K562 (cell line): Measurements from ENCODE around the gene MIB2. TPM values are rescaled to one million over a fixed set of nuclear protein-coding genes. Genes with fewer than 3 reads are reported as not detected.

ENCODE experiments used
- CBX3 ChIP-seq, 2 experiments: IDR thresholded peaks; 1 replicate in 1 of 2; 2 replicates in 1 of 2; pipeline ENCODE4 v1.6.1; 2012; ENCODE audit warnings: inconsistent platforms in 2 of 2, low read length in 2 of 2, borderline replicate concordance in 1 of 2, control low read depth in 1 of 2
- ELF2 ChIP-seq: fragments of 250-450 bp; sonication (Bioruptor Pico); IDR thresholded peaks from 2 replicates; pipeline ENCODE4 v1.5.0; 2021; ENCODE audit warnings: mild to moderate bottlenecking
- LCOR ChIP-seq: sonication (generic); formaldehyde crosslinking; IDR thresholded peaks from 2 replicates; pipeline ENCODE4 v1.8.0; 2022; ENCODE audit warnings: mild to moderate bottlenecking, missing genetic modification reagents
- NR2C1 ChIP-seq, 2 experiments: fragments of 450-650 bp; IDR thresholded peaks; 2 replicates each; pipeline ENCODE4 v1.6.1; 2017; ENCODE audit warnings: mild to moderate bottlenecking in 2 of 2, antibody characterized with exemption in 1 of 2, inconsistent platforms in 1 of 2, missing compliant biosample characterization in 1 of 2, missing genetic modification characterization in 1 of 2
- ZBED1 ChIP-seq: IDR thresholded peaks from 2 replicates; pipeline ENCODE4 v1.6.1; 2014
- ZNF316 ChIP-seq: fragments of 450-650 bp; IDR thresholded peaks from 2 replicates; pipeline ENCODE4 v1.6.1; 2016
- polyA plus RNA-seq, 8 experiments: library from polyadenylated mRNA; depleted of rRNA in 4 of 8; stranded (reverse) in 5 of 8; unstranded in 3 of 8; fragments of >200 nt; fragmentation: Nextera tagmentation in 2 of 8; fragmentation: Illumina TruSeq in 1 of 8; extraction: Ambion mirVana in 2 of 8; extraction: Trizol in 1 of 8; gene quantifications; 2 replicates each; pipeline versions ENCODE4 v1.2.1 to v1.2.3, GENCODE V29; 2011 to 2014; ENCODE audit warnings: inconsistent platforms in 1 of 8, missing spikeins in 1 of 8
- total RNA-seq, 7 experiments: library from RNA; depleted of rRNA in 6 of 7; stranded (reverse); fragments of >200 nt in 6 of 7; fragmentation: Illumina TruSeq in 2 of 7; extraction: Trizol in 2 of 7; gene quantifications; 2 replicates each; pipeline versions ENCODE4 v1.2.1 to v1.2.3, GENCODE V29; 2011 to 2021; ENCODE audit warnings: low replicate concordance in 1 of 7
- TF ChIP-seq, protein P1 (sequence below), 2 experiments: fragments of 200-800 bp in 1 of 2; sonication (Bioruptor generic) in 1 of 2; sonication (generic) in 1 of 2; formaldehyde crosslinking in 1 of 2; IDR thresholded peaks in 1 of 2; conservative IDR thresholded peaks in 1 of 2; 2 replicates each; pipeline versions ENCODE4 v1.5.0 to v1.6.1; 2016 to 2020; ENCODE audit warnings: missing compliant biosample characterization in 1 of 2, missing genetic modification characterization in 1 of 2, missing genetic modification reagents in 1 of 2
- TF ChIP-seq, protein P2 (sequence below): fragments of 450-650 bp; IDR thresholded peaks from 2 replicates; pipeline ENCODE4 v1.6.1; 2016; ENCODE audit warnings: mild to moderate bottlenecking, moderate library complexity
- TF ChIP-seq, protein P3 (sequence below), 2 experiments: fragments of 450-650 bp; IDR thresholded peaks; 2 replicates each; pipeline ENCODE4 v1.6.1; 2016

The MIB2 gene
- total and polyA plus RNA-seq, 9 of the 15 experiments (the other 6 are each of a cell fraction or from before 2014, with no cell fraction given) = 0.04 to 17.0 (median 4.9) TPM; not detected in 1

DNA sequence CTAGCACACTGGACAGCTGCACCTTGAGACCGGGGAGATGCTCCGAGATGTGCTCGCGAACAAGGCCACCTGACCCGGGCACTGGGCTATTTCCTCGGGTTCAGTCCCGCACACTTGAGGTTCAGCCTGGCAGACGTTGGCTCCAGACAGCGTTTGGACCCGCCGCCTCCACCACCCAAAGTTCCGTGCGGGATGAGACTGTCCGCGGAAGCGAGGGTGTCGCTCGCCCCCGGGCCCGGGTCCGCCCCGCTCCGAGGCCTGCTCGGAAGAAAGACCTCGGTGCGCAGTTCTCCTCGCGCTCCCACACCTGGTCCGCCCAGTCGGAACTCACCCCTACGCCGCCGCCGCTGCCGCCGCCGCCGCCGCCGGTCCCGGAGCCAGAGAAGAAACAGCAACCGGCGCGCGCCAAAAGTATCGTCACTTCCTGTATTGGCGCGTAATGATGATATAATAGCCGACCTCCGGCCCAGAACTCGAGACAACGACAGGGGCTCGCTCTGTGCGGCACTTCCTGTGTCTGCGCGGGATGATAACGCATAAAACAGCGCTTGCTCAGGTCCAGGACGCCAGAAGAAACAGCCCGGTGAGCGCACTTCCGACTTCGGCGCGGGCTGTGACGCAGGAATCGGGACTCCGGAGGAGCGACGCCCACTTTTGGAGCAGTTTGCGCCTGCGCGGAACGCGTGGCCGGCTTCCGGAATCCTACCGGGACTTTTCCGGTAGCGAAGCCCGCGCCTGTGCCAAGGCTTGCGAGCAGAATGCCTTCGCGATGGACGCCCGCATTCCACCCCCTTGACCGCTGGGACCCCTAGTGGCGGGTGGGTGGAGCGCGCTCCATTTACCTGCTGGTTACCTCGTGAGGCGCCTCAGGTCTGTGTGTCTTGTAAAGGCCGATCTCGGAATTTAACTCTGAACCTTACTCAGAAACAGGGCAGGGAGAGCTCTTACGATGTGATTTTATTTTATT is 43.6 kb downstream of the MIB2 start, which contains the start of gene CDK11B (continued):
- TF ChIP-seq, protein P1, sequence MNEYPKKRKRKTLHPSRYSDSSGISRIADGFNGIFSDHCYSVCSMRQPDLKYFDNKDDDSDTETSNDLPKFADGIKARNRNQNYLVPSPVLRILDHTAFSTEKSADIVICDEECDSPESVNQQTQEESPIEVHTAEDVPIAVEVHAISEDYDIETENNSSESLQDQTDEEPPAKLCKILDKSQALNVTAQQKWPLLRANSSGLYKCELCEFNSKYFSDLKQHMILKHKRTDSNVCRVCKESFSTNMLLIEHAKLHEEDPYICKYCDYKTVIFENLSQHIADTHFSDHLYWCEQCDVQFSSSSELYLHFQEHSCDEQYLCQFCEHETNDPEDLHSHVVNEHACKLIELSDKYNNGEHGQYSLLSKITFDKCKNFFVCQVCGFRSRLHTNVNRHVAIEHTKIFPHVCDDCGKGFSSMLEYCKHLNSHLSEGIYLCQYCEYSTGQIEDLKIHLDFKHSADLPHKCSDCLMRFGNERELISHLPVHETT (CRISPR knock-in tag; conservative IDR thresholded peaks at IDR 0.05 in 1 of 2, IDR thresholded peaks at IDR 0.05 in 1 of 2) = peak in 1 of 2 experiments; percentile 99; a peak in 2 of 4 replicates
- peak; percentile 88 for TF ChIP-seq NR2C1 (IDR thresholded peaks at IDR 0.05)
- TF ChIP-seq NR2C1 (tag; IDR thresholded peaks at IDR 0.05) = peak; percentile 94
- TF ChIP-seq, protein P2, sequence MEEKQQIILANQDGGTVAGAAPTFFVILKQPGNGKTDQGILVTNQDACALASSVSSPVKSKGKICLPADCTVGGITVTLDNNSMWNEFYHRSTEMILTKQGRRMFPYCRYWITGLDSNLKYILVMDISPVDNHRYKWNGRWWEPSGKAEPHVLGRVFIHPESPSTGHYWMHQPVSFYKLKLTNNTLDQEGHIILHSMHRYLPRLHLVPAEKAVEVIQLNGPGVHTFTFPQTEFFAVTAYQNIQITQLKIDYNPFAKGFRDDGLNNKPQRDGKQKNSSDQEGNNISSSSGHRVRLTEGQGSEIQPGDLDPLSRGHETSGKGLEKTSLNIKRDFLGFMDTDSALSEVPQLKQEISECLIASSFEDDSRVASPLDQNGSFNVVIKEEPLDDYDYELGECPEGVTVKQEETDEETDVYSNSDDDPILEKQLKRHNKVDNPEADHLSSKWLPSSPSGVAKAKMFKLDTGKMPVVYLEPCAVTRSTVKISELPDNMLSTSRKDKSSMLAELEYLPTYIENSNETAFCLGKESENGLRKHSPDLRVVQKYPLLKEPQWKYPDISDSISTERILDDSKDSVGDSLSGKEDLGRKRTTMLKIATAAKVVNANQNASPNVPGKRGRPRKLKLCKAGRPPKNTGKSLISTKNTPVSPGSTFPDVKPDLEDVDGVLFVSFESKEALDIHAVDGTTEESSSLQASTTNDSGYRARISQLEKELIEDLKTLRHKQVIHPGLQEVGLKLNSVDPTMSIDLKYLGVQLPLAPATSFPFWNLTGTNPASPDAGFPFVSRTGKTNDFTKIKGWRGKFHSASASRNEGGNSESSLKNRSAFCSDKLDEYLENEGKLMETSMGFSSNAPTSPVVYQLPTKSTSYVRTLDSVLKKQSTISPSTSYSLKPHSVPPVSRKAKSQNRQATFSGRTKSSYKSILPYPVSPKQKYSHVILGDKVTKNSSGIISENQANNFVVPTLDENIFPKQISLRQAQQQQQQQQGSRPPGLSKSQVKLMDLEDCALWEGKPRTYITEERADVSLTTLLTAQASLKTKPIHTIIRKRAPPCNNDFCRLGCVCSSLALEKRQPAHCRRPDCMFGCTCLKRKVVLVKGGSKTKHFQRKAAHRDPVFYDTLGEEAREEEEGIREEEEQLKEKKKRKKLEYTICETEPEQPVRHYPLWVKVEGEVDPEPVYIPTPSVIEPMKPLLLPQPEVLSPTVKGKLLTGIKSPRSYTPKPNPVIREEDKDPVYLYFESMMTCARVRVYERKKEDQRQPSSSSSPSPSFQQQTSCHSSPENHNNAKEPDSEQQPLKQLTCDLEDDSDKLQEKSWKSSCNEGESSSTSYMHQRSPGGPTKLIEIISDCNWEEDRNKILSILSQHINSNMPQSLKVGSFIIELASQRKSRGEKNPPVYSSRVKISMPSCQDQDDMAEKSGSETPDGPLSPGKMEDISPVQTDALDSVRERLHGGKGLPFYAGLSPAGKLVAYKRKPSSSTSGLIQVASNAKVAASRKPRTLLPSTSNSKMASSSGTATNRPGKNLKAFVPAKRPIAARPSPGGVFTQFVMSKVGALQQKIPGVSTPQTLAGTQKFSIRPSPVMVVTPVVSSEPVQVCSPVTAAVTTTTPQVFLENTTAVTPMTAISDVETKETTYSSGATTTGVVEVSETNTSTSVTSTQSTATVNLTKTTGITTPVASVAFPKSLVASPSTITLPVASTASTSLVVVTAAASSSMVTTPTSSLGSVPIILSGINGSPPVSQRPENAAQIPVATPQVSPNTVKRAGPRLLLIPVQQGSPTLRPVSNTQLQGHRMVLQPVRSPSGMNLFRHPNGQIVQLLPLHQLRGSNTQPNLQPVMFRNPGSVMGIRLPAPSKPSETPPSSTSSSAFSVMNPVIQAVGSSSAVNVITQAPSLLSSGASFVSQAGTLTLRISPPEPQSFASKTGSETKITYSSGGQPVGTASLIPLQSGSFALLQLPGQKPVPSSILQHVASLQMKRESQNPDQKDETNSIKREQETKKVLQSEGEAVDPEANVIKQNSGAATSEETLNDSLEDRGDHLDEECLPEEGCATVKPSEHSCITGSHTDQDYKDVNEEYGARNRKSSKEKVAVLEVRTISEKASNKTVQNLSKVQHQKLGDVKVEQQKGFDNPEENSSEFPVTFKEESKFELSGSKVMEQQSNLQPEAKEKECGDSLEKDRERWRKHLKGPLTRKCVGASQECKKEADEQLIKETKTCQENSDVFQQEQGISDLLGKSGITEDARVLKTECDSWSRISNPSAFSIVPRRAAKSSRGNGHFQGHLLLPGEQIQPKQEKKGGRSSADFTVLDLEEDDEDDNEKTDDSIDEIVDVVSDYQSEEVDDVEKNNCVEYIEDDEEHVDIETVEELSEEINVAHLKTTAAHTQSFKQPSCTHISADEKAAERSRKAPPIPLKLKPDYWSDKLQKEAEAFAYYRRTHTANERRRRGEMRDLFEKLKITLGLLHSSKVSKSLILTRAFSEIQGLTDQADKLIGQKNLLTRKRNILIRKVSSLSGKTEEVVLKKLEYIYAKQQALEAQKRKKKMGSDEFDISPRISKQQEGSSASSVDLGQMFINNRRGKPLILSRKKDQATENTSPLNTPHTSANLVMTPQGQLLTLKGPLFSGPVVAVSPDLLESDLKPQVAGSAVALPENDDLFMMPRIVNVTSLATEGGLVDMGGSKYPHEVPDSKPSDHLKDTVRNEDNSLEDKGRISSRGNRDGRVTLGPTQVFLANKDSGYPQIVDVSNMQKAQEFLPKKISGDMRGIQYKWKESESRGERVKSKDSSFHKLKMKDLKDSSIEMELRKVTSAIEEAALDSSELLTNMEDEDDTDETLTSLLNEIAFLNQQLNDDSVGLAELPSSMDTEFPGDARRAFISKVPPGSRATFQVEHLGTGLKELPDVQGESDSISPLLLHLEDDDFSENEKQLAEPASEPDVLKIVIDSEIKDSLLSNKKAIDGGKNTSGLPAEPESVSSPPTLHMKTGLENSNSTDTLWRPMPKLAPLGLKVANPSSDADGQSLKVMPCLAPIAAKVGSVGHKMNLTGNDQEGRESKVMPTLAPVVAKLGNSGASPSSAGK = peak; percentile 57
- TF ChIP-seq ZNF316 = peak; percentile 49
- TF ChIP-seq CBX3 (IDR thresholded peaks at IDR 0.05; ENCODE audit: borderline replicate concordance in 1 of 2, low read length in 2 of 2) = 0 out of 3 replicates have a peak, but pooled peaks of 1 of the 2 experiments have one; percentile 47
- peak; percentile 97 for TF ChIP-seq ELF2
- TF ChIP-seq ZBED1 = 0 out of 2 replicates have a peak, but pooled peaks have one; percentile 54
- TF ChIP-seq, protein P3, sequence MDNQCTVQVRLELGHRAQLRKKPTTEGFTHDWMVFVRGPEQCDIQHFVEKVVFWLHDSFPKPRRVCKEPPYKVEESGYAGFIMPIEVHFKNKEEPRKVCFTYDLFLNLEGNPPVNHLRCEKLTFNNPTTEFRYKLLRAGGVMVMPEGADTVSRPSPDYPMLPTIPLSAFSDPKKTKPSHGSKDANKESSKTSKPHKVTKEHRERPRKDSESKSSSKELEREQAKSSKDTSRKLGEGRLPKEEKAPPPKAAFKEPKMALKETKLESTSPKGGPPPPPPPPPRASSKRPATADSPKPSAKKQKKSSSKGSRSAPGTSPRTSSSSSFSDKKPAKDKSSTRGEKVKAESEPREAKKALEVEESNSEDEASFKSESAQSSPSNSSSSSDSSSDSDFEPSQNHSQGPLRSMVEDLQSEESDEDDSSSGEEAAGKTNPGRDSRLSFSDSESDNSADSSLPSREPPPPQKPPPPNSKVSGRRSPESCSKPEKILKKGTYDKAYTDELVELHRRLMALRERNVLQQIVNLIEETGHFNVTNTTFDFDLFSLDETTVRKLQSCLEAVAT (IDR thresholded peaks at IDR 0.05) = peak in 1 of 2 experiments; percentile 91; a peak in 2 of 4 replicates
- TF ChIP-seq LCOR (CRISPR knock-in tag) = 0 out of 2 replicates have a peak, but pooled peaks have one; percentile 61
